HG03108 (cell line): ENCODE results near the gene SAPCD1.
"Not testable (repeated sequence)": the region's sequence is repeated elsewhere in the genome, so short reads cannot be mapped to it uniquely, and the experiment has no call there.

ENCODE experiments used
- ATAC-seq: cut with Tn5 transposase; IDR thresholded peaks from one replicate; pipeline ENCODE4 v1.9.1; 2021; ENCODE audit warnings: moderate library complexity; ENCODE audit not compliant: unreplicated experiment

SAPCD1 gene

GRCh38 chr6:31795616-31796298 lies 33.3 kb downstream of the SAPCD1 start, which contains the start of gene VARS1:
TSS of gene VARS1 (minus strand) at chr6:31795752. CDS start at chr6:31795217, 535 bp downstream.
- peak; percentile 87 for ATAC-seq

DNA sequence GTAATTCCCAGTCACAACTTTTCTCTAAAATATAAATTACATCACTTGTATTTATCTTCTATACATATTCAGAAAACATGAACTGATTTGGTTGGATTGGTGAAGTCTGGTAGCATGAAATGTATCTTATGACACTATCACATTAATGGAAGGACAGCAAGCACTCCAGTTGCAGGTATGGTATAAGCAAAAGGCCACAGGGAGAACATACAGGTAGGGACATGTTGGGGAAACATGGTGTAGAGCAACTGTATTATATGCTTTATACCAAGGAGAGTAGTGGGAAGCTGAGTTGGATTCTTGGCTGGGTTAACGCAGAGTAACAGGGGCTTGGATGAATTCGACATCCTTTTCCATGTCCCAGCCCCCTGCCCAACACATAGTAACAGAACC lies 34.5 kb downstream of the SAPCD1 start:
- ATAC-seq, result no peak

GRCh38 chr6:31797588-31797987 lies 35.1 kb downstream of the SAPCD1 start:
- ATAC-seq, result no peak

DNA sequence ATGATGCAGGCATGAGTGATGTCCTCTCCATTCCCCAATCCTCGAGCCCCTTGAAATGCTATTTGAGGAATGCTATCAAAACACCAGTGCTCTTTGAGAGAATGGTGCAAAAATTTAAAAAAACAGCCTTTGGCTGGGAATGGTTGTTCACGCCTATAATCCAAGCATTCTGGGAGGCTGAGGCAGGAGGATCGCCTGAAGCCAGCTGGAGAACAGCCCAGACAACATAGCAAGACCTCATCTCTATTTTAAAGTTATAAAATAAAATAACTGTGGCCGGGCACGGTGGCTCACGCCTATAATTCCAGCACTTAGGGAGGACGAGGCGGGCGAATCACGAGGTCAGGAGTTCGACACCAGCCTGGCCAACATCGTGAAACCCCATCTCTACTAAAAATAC lies 37.3 kb downstream of the SAPCD1 start:
- no peak for ATAC-seq

- not testable (repeated sequence) for ATAC-seq
Observed at GRCh38 chr6:31801031-31801927, 38.8 kb downstream of the SAPCD1 start.

GRCh38 chr6:31805939-31806469 lies 43.5 kb downstream of the SAPCD1 start:
- ATAC-seq, result no peak

DNA sequence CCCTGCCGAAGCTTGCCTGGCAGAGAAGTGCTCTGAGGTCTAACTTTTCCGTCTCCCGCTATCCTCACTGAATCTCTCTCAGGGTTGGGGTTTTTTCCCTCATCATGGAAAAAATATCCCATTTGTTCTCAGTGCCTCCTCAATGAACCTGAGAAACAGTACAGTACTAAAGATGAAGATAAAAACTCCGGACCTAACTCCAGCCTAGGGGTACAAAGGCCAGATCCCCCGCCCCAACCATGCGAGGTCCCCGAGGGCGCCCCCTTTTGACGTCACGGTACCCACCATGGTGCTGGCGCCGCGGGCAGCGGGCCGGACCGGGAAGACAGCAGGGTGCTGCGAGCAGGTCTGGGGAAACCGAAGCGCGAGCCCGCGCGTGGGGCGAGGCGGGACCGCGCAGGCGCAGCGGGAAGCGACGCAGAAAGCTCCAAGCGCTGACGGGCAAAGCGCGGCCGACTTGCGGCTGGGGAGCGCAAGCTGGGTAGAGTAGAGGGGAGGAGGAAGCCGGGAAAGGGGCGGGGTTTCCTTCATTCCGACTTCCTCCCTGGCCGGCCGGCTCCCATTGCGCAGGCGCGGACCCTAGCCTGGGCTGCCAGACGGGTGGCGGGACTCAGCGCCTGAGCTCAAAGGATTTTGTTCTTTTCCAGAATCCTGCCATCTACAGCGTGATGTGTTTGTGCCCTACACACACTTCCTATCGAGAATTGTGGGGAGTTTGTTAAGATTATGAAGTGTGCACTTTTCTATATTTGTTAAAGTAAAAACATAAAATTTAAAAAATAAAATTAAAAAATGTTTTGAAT lies 44.2 kb downstream of the SAPCD1 start, which contains the start of gene LSM2:
LSM2 (minus strand) TSS at position 497 of the 803 bp plus-strand sequence; CDS start at position 288, 209 bp downstream.
- ATAC-seq, result peak; percentile 85

DNA sequence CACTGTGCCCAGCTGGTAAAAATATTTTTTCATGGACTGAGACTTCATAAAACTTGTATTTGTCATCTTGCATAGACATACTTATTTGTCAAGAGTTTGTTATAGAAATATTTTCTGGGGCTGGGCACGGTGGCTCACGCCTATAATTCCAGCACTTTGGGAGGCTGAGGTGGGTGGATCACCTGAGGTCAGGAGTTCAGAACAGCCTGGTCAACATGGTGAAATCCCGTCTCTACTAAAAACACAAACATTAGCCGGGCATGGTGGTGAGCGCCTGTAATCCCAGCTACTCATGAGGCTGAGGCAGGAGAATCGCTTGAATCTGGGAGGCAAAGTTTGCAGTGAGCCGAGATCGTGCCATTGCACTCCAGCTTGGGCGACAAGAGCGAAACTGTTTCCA lies 46.1 kb downstream of the SAPCD1 start:
- not testable (repeated sequence) for ATAC-seq

DNA sequence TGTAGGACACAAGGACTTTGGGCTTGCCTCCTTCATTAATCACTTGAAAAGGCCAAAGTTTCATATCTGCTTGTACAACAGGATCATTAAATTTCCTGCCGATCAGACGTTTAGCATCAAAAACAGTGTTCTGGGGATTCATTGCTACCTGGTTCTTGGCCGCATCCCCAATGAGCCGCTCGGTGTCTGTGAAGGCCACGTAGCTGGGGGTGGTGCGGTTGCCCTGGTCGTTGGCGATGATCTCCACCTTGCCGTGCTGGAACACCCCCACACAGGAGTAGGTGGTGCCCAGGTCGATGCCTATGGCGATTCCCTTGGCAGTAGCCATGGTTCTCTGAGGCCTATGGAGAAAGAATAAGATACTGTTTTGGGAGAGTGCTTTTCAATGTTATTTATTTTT lies 49.2 kb downstream of the SAPCD1 start:
- ATAC-seq, result no peak

GRCh38 chr6:31813465-31813849 lies 51.0 kb downstream of the SAPCD1 start:
- ATAC-seq, result no peak
